Measurements from ENCODE around the gene RAB43.
A peak's percentile ranks its signal among the peaks of the same experiment; 100 is the strongest.
"Not testable (repeated sequence)": the region's sequence is repeated elsewhere in the genome, so short reads cannot be mapped to it uniquely, and the experiment has no call there.

RAB43 gene

DNA sequence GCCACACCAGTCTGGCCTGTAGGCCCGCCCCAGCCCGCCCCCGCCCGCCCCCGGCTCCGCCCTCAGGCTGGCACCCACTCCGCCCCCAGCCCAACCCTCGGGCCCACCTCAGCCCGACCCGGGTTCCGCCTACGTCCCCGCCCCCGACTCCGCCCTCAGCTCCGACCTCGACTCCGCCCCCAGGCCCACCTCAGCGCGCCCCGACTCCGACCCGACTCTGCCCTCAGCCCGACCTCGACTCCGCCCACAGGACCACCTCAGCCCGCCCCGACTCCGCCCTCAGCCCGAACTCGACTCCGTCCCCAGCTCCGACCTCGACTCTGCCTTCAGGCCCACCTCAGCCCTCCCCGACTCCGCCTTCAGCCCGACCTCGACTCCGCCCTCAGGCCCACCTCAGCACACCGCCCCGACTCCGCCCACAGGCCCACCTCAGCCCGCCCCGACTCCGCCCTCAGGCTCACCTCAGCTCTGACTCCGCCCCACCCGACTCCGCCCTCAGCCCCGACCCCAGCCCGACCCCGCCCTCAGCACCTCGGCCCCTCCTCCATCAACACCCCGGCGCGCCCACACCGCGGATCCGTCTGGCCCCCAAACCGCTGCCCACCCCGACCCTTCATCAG lies at the start of gene RAB43:
RAB43 (minus strand) TSS at position 13 of the 620 bp plus-strand sequence. CDS start 315 bp downstream, outside the sequence.
- DNase-seq, result peak; percentile 92

DNA sequence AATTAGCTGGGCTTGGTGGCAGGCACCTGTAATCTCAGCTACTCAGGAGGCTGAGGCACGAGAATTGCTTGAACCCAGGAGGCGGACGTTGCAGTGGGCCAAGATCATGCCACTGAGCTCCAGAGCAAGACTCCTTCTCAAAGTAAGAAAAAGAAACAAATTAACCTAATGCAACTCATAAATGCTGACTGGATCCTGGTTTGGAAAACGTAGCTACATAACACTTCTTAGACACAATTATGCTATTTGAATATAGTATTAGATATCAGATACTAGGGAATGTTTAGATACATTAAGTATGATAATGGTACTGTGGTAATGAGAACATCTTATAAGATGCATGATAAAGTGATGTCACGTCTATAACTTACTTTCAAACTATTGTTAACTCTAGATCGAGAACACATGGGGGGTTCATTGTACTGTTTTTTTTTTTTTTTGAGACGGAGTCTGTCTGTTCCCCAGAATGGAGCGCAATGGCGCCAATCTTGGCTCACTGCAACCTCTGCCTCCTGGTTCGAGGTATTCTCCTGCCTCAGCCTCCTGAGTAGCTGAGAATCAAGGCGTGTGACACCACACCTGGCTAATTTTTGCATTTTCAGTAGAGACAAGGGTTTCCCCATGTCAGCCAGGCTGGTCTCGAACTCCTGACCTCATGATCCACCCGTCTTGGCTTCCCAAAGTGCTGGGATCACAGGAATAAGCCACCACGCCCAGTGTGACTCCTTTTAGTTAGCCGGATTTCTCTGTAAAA lies 45.2 kb upstream of the RAB43 start:
- DNase-seq, result no peak

DNA sequence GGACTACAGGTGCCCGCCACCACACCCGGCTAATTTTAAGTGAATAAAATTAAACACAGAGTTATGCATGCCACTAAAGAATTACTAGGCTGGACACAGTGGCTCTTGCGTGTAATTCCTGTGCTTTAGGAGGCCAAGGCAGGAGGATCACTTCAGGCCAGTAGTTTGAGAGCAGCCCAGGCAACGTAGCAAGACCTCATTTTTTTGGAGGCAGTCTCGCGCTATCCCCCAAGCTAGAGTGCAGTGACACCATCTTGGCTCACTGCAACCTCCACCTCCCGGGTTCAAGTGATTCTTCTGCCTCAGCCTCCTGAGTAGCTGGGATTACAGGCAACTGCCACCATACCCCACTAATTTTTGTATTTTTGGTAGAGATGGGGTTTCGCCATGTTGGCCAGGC lies 44.0 kb upstream of the RAB43 start:
- not testable (repeated sequence) for DNase-seq

DNA sequence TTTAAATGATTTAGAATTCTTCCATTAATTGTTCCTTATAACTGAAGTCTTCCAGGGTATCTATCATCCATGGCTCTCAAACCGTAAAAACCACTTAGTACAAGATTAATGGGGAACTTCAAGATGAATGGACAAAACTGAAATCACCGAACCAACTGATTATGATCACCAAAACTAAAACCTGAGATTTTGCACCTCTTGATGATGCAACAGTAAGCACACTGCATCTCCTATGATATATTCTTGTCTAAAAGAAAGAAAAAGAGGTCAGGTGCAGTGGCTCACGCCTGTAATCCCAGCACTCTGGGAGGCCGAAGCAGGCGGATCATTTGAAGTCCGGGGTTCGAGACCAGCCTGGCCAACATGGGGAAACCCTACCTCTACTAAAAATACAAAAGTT lies 42.9 kb upstream of the RAB43 start:
- no peak for DNase-seq

DNA sequence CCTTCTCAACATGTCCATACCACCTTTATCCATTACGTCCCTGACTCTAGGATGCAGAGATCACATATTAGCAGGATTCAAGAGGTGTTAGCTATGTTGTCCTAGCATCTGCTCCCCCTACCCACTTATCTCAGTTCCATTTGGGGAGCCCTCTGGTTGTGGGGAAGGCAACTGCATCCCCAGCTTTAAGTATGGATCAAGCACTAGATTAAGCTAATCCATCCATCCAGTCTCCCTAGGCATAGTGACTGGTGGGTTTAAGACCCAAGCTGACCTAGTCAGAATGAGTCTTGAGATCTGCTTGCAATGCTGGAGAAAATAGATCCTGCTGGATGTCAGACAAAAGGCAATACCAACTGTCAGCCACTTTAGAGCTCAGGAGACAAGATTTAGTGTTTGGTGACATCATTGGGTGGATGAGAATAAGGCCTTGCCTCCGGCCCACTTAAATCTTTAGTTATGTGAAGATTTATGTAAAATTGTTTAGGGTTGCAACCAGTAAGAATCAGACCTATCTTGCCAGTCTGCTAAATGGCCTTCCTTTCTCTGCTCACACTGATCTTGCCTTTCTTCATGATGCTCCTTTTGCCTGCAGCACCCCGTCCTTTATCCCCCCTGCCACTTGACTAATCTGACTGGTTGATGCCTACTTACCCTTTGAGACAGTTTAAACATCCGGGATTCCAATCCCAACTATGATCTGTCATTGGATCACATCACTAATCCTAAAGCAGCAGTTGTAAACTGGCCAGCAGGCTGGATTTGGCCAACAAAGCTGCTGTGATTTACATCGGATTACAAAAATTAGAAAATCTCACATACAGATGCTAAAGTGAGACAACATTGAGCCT lies 41.4 kb upstream of the RAB43 start:
- no peak for DNase-seq

- DNase-seq, result peak; percentile 41
Observed at GRCh38 chr3:129161860-129162271, 40.3 kb upstream of the RAB43 start.

- peak; percentile 92 for DNase-seq
Observed at GRCh38 chr3:129160891-129161859, 39.6 kb upstream of the RAB43 start, which contains the start of gene ISY1. Gene ISY1, minus strand, starts transcription at chr3:129161063. Its CDS starts 88 bp downstream, at chr3:129160975.

DNA sequence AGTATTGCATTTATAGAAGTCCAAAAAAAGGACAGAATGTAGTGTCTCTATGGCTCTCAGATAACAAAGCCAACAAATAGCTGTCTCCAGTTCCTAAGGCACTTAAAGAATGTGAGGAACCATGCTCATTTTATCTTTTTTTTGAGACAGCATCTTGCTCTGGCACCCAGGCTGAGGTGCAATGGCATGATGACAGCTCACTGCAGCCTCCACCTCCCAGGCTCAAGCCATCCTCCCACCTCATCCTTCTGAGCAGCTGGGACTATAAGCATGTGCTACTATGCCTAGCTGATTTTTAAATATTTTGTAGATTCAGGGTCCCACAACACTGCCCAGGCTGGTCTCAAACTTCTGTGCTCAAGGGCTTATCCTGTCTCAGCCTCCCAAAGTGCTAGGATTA lies 23.2 kb upstream of the RAB43 start:
- DNase-seq, result no peak

DNA sequence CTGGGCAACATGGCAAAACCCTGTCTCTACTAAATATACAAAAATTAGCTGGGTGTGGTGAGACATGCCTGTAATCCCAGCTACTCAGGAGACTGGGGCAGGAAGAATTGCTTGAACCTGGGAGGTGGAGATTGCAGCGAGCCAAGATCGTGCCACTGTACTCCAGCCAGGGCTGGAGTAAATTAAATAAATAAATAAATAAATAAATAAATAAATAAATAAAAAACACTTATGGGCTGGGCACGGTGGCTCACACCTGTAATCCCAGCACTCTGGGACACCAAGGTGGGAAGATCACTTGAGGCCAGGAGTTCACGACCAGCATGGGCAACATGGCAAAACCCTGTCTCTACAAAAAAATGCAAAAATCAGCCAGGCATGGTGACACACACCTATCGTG lies 19.4 kb upstream of the RAB43 start:
- not testable (repeated sequence) for DNase-seq

- DNase-seq, result no peak
Observed at GRCh38 chr3:129139911-129140310, 18.3 kb upstream of the RAB43 start.

- not testable (repeated sequence) for DNase-seq
Observed at GRCh38 chr3:129136275-129136674, 14.7 kb upstream of the RAB43 start.

DNA sequence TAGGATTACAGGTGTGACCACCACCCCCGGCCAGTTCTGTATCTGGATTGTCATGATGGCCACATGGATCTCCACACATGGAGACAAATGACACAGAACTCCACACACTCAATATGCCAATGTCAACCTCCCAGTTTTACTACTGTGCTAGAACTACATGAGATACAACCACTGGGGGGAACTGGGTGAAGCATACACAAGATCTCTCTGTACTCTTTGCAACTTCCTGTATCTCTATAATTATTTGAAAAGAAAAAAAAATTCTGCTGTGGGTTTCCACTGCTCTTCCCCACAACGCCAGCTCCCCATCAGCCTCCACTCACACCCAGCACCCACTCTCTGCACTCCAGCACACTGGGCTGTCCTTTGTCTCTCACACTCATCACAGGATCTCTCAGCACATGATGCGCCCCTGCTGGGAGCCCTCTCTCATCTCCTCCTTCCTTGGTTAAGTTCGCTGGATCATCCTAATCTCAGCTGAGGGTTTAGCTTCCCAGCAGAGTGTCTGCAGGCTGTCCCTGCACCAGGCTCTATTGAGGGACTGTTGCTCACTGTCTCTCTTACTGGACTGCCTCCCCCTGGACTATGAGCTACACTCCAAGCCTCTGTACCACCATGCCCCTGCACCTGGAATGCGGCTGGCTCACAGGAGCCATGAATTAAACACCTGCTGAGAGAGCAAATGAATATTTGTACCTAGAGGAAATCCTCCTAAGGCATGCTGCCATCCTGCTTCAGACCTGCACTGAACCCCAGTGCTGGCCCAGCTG lies 10.7 kb upstream of the RAB43 start:
- DNase-seq, result no peak

GRCh38 chr3:129131465-129132088 lies 10.0 kb upstream of the RAB43 start:
- no peak for DNase-seq

DNA sequence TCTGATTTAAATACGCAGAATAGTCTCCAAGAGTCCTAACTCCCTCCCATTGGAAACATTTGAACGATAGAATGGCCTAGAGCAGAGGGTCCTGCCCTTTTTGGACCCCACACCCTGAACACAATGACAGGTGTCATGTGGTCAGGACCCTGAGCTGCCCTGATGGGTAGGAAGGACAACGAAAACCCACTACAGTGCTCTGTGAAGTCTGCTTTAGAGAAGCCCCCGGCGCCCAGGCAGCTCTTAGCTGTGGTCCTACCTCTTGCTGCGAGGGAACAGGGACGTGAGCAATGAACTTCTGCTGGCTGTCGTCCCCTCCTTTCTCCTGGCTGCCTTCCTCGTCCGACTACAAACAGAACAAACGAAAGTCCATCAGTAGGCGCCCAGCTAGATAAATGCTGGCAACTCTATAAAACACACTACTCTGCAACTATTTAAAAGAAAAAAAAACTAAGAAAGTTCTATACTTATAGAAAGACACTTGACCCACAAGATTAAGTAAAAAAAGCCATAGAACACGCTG lies 8.7 kb upstream of the RAB43 start:
- DNase-seq, result no peak

- DNase-seq, result no peak
Observed at GRCh38 chr3:129128357-129129155, 7.0 kb upstream of the RAB43 start.

- no peak for DNase-seq
Observed at GRCh38 chr3:129126726-129127280, 5.2 kb upstream of the RAB43 start.

DNA sequence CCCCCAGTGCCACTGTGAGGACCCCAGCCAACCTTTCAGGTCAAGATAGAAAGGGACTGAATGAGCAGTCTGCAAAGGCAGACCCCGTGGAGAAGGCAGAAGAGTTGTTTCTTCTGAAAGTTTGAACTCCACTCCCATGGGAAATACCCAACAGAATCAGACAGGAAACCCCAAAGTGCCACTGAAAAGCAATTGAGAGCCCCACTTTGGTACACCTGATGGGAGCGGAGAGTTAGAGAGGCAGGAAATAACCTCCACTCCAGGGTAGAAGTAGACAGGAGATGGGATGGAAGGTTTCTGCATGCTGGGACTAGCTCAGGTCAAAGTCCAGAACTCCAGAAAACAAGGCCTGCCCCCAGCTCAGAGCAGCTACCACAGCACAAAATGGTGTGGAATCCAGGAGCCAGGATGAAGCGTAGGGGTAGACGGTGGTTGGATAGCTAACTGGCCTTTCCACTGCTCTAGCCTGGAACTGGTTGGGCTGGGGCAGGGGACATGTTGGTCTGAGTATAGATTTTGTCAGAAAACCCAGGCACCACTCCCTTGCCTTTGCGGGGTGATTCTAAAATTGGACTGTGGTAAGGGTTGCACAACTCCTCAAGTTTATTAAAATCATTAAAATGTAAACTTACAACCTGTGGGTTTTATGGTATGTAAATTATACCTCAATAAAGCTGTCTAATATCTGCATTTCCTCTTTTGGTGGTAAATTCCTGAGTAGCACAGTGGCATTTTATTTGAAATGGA lies 1.9 kb upstream of the RAB43 start:
- DNase-seq, result peak; percentile 29

- peak; percentile 16 for DNase-seq
Observed at GRCh38 chr3:129122412-129123011, 908 bp upstream of the RAB43 start.

Data from CD4-positive, alpha-beta T cell treated with Interleukin-12 subunit alpha and Interleukin-12 subunit beta, for 1 hour (primary cell).